ENCODE results near the gene MACROD2.

Gene MACROD2

DNA sequence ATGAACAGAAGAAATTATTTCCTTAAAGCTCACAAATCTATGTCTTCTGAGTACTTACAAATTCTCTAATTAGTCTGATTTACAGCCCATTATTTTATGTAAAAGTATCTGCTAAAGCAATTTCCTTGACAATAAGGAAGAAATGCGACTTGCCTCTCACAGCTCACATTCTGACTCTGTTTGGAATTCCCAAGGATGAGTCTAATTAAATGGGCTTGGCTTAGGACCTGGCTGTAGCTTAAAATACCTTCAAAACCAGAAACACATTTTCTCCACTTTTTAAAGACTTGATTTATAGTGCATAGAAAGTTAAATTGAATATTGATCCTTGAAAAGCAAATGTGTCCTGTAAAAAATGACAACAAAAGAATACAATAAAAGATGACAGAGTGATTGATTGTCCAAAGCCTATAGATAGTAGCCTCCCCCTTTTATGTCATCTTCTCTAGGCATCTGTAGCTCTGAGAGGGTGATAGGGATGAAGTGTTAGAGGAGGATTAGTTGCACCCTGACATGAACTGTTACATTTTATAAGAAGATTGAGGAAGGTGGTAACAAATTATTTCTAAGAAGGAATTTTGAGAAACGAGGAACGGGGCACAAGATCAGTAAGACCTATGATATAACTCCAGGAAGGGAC, 118.9 kb downstream of the MACROD2 start:
- Histone ChIP-seq H3K36me3 (ENCODE audit: control insufficient read depth in 2 of 2, insufficient read depth in 2 of 2, low read length in 2 of 2) (no peaks in the 10 kb centered on the region), H3K27ac (ENCODE audit: low read length) (no peak overlapping the region), H3K9ac (ENCODE audit: low read length in 2 of 2) (no peak overlapping the region), H3K9me3 (ENCODE audit: control insufficient read depth in 2 of 2, low read length in 2 of 2) (peaks cover 0 to 2% of the 10 kb centered on the region in 2 donors), H3K27me3 (ENCODE audit: control insufficient read depth in 1 of 2, insufficient read depth in 2 of 2, low read length in 2 of 2) (no peaks in the 10 kb centered on the region), H3K4me3 (ENCODE audit: low read length in 2 of 2) (no peak overlapping the region), H3K4me1 (ENCODE audit: control insufficient read depth, insufficient read depth, low read length) (no peaks in the 10 kb centered on the region)

DNA sequence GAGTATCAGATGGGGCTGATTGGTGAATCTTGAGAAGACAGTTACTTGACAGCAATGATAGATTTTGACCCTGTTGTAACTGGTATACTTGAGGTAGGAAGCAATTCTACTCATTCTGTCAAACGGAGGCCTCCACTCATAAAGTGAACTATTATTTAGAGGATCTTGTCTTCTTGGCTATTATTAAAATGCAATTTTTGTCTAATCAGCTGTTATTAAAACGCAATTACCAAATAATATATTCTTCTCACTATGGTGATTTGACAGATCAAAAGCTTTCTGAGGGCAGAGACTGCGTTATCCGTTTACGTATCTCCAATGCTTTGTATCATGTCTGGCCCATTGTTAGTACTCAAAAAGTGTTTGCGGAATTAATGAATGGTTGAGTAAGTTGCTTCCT, 120.7 kb downstream of the MACROD2 start:
- H3K27me3 ChIP-seq (ENCODE audit: control insufficient read depth in 1 of 2, insufficient read depth in 2 of 2, low read length in 2 of 2): no peaks in the 10 kb centered on the region
- H3K27ac ChIP-seq (ENCODE audit: low read length): no peak overlapping the region
- H3K4me1 ChIP-seq (ENCODE audit: control insufficient read depth, insufficient read depth, low read length): no peaks in the 10 kb centered on the region
- no peak overlapping the region for H3K9ac ChIP-seq (ENCODE audit: low read length in 2 of 2)
- no peaks in the 10 kb centered on the region for H3K36me3 ChIP-seq (ENCODE audit: control insufficient read depth in 2 of 2, insufficient read depth in 2 of 2, low read length in 2 of 2)
- H3K9me3 ChIP-seq (ENCODE audit: control insufficient read depth in 2 of 2, low read length in 2 of 2): no peaks in the 10 kb centered on the region
- H3K4me3 ChIP-seq (ENCODE audit: low read length in 2 of 2): no peak overlapping the region

DNA sequence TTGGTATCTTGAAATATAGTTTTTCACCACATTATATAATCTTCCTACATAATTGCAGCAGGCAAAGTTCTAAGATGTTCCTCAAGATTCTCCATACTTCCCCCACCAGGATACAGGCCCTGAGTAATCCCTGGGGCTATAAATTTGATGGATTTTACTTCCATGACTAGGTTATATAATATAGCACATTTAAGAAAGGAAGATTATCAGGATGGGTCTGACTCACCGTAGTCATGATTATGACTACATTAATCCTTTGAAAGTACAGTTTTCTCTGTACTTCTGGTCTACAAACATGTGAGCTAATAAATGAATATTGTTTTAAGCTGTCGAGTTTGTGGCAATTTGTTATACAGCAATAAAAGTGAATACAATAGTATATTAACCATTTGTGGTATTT, 122.5 kb downstream of the MACROD2 start:
- Histone ChIP-seq H3K9me3 (ENCODE audit: control insufficient read depth in 2 of 2, low read length in 2 of 2) (no peaks in the 10 kb centered on the region), H3K36me3 (ENCODE audit: control insufficient read depth in 2 of 2, insufficient read depth in 2 of 2, low read length in 2 of 2) (no peaks in the 10 kb centered on the region), H3K4me3 (ENCODE audit: low read length in 2 of 2) (no peak overlapping the region), H3K4me1 (ENCODE audit: control insufficient read depth, insufficient read depth, low read length) (no peaks in the 10 kb centered on the region), H3K9ac (ENCODE audit: low read length in 2 of 2) (no peak overlapping the region), H3K27me3 (ENCODE audit: control insufficient read depth in 1 of 2, insufficient read depth in 2 of 2, low read length in 2 of 2) (no peaks in the 10 kb centered on the region), H3K27ac (ENCODE audit: low read length) (no peak overlapping the region)

DNA sequence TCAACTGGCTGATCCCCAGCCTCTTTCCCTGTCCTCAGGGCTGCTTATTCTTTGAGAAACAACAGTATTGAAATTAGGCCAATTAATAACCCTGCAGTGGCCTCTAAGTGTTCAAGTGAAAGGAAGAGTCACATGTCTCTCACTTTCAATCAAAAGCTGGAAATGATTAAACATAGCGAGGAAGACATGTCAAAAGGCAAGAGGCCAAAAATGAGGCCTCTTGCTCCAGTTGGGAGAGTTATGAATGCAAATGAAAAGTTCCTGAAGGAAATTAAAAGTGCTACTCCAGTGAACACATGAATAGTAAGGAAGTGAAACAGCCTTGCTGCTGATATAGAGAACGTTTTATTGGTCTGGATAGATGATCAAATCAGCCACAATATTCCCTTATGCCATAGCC, 131.5 kb downstream of the MACROD2 start:
- no peak overlapping the region for H3K9ac ChIP-seq (ENCODE audit: low read length in 2 of 2)
- no peaks in the 10 kb centered on the region for H3K27me3 ChIP-seq (ENCODE audit: control insufficient read depth in 1 of 2, insufficient read depth in 2 of 2, low read length in 2 of 2)
- H3K4me3 ChIP-seq (ENCODE audit: low read length in 2 of 2): no peak overlapping the region
- H3K36me3 ChIP-seq (ENCODE audit: control insufficient read depth in 2 of 2, insufficient read depth in 2 of 2, low read length in 2 of 2): no peaks in the 10 kb centered on the region
- H3K9me3 ChIP-seq (ENCODE audit: control insufficient read depth in 2 of 2, low read length in 2 of 2): no peaks in the 10 kb centered on the region
- H3K4me1 ChIP-seq (ENCODE audit: control insufficient read depth, insufficient read depth, low read length): no peaks in the 10 kb centered on the region
- no peak overlapping the region for H3K27ac ChIP-seq (ENCODE audit: low read length)

DNA sequence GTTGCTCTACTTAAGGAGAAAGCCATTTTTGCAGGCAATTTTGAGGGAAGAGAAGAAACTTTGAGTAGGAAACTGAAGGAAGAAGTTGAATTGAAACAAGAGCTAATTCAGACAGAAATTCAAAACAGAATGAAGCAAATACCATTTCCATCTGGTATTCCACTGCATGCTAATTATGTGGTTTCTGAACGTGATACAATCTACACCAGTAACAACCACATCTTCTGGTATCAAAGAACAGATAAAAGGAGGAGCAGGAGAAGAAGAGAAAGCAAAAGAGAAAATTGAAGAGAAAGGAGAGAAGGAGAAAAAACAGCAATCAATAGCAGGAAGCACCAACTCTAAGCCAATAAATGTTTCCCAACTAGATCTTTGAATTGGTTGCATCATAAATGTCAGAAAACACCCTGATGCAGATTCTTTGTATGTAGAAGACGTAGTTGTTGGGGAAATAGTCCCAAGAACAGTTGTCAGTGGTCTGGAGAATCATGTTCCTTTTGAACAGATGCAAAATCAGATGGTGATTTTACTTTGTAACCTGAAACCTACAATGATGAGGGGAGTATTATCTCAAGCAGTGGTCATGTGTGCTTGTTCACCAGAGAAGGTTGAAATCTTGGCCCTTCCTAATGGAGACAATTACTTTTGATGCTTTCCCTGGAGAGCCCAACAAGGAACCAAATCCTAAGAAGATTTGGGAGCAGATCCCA, 132.4 kb downstream of the MACROD2 start:
- Histone ChIP-seq H3K9me3 (ENCODE audit: control insufficient read depth in 2 of 2, low read length in 2 of 2) (peaks cover 0 to 1% of the 10 kb centered on the region in 2 donors), H3K9ac (ENCODE audit: low read length in 2 of 2) (no peak overlapping the region), H3K27ac (ENCODE audit: low read length) (no peak overlapping the region), H3K36me3 (ENCODE audit: control insufficient read depth in 2 of 2, insufficient read depth in 2 of 2, low read length in 2 of 2) (no peaks in the 10 kb centered on the region), H3K4me1 (ENCODE audit: control insufficient read depth, insufficient read depth, low read length) (no peaks in the 10 kb centered on the region), H3K27me3 (ENCODE audit: control insufficient read depth in 1 of 2, insufficient read depth in 2 of 2, low read length in 2 of 2) (no peaks in the 10 kb centered on the region), H3K4me3 (ENCODE audit: low read length in 2 of 2) (no peak overlapping the region)

DNA sequence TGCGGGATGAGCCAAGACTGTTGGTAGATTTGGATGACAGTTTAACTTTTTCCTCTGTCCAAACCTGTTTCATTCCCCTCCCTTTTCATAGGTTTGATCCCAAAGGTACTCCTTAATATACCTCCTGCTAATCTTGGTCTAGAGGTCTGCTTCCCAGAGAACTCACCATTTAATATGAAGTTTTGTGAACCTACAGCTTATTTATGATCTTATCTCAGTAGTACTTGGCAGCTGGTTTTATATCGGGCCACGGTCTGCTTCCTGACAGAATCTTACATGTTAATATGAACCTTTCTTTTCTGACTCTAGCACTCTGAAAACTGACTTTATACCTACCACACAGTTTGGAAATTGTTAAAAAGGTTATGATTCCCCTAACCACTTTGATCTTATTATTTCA, 138.7 kb downstream of the MACROD2 start:
- no peak overlapping the region for H3K27ac ChIP-seq (ENCODE audit: low read length)
- no peak overlapping the region for H3K4me3 ChIP-seq (ENCODE audit: low read length in 2 of 2)
- H3K4me1 ChIP-seq (ENCODE audit: control insufficient read depth, insufficient read depth, low read length): no peaks in the 10 kb centered on the region
- H3K36me3 ChIP-seq (ENCODE audit: control insufficient read depth in 2 of 2, insufficient read depth in 2 of 2, low read length in 2 of 2): no peaks in the 10 kb centered on the region
- no peak overlapping the region for H3K9ac ChIP-seq (ENCODE audit: low read length in 2 of 2)
- peaks cover 0 to 4% of the 10 kb centered on the region in 2 donors for H3K9me3 ChIP-seq (ENCODE audit: control insufficient read depth in 2 of 2, low read length in 2 of 2)
- H3K27me3 ChIP-seq (ENCODE audit: control insufficient read depth in 1 of 2, insufficient read depth in 2 of 2, low read length in 2 of 2): no peaks in the 10 kb centered on the region

DNA sequence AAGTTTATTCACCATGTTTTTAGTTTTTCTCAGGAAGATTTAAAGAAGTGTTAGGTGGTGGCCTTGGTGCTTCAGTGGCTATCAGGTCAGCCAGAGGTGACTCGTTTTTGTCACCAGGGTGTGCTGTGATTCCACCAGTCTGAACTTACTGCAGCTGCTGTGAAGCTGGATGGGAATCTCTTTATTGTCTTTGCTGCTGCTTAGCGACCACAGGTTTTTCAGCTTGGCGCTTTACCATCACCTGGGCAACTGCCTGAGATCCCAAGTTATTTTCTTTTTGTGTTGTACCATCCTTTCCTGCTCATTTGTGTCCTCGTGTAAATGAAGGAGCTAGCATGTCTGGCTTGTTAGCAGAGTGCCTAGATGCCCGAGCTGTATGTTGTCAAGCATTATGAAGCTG, 146.9 kb downstream of the MACROD2 start:
- Histone ChIP-seq H3K4me3 (ENCODE audit: low read length in 2 of 2) (no peak overlapping the region), H3K4me1 (ENCODE audit: control insufficient read depth, insufficient read depth, low read length) (peaks cover 3% of the 10 kb centered on the region), H3K9me3 (ENCODE audit: control insufficient read depth in 2 of 2, low read length in 2 of 2) (no peaks in the 10 kb centered on the region), H3K36me3 (ENCODE audit: control insufficient read depth in 2 of 2, insufficient read depth in 2 of 2, low read length in 2 of 2) (no peaks in the 10 kb centered on the region), H3K27me3 (ENCODE audit: control insufficient read depth in 1 of 2, insufficient read depth in 2 of 2, low read length in 2 of 2) (no peaks in the 10 kb centered on the region), H3K27ac (ENCODE audit: low read length) (no peak overlapping the region), H3K9ac (ENCODE audit: low read length in 2 of 2) (no peak overlapping the region)

DNA sequence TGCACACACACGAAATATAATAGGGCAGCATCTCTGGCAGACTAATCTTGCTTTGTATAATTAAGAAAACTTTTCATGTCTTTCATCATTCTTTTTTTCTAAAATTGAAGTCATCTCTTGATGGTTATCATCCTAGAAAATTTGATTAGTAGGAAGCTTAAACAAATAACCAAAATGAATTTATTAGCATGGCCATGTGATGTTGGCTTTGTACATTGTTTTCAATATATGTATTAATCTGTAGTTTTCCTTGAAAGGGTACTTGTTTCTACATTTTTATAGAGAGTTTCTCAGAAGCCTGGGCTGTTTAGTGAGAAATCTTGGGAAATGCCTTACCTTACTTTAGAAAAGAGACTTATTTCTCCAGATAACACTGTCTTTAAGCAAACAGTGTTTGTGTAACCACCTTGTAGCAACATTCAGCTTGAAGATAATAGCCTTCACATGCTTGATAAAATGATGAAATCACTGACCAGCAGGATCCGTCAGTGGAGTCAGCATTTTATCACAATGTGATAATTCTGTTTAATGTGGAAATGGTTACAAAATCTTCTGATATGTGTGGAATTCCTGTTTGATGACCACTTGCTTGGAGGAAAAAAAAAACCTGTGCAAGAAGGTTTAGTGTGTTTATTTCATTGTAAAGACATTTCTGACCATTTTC, 147.8 kb downstream of the MACROD2 start:
- Histone ChIP-seq H3K27ac (ENCODE audit: low read length) (no peak overlapping the region), H3K27me3 (ENCODE audit: control insufficient read depth in 1 of 2, insufficient read depth in 2 of 2, low read length in 2 of 2) (no peaks in the 10 kb centered on the region), H3K9me3 (ENCODE audit: control insufficient read depth in 2 of 2, low read length in 2 of 2) (no peaks in the 10 kb centered on the region)

DNA sequence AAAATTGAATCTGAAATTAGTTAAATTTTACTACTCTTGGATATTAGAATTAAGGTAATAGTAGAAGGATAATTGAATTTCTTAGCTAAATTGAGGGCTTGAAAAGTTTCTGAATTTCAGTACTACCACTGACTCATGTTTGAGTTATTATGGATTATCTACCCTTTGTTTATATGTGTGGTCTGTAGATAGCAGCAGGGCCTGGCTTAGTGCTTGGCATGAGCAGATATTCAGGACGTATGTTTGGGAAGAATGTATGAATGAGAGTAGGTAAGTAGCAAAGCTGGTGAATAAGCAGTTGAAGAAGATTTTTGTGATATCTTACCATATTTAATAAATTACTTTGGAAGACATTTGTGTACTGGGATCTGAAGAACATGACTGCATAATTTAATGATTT, 152.7 kb downstream of the MACROD2 start:
- H3K9ac ChIP-seq (ENCODE audit: low read length in 2 of 2): no peak overlapping the region
- H3K4me3 ChIP-seq (ENCODE audit: low read length in 2 of 2): no peak overlapping the region
- no peaks in the 10 kb centered on the region for H3K4me1 ChIP-seq (ENCODE audit: control insufficient read depth, insufficient read depth, low read length)
- H3K27me3 ChIP-seq (ENCODE audit: control insufficient read depth in 1 of 2, insufficient read depth in 2 of 2, low read length in 2 of 2): no peaks in the 10 kb centered on the region
- no peak overlapping the region for H3K27ac ChIP-seq (ENCODE audit: low read length)
- no peaks in the 10 kb centered on the region for H3K9me3 ChIP-seq (ENCODE audit: control insufficient read depth in 2 of 2, low read length in 2 of 2)
- H3K36me3 ChIP-seq (ENCODE audit: control insufficient read depth in 2 of 2, insufficient read depth in 2 of 2, low read length in 2 of 2): no peaks in the 10 kb centered on the region

More for the DNA sequence above, 147.8 kb downstream of the MACROD2 start:
- no peak overlapping the region for H3K9ac ChIP-seq (ENCODE audit: low read length in 2 of 2)
- no peaks in the 10 kb centered on the region for H3K36me3 ChIP-seq (ENCODE audit: control insufficient read depth in 2 of 2, insufficient read depth in 2 of 2, low read length in 2 of 2)
- peaks cover 3% of the 10 kb centered on the region for H3K4me1 ChIP-seq (ENCODE audit: control insufficient read depth, insufficient read depth, low read length)
- no peak overlapping the region for H3K4me3 ChIP-seq (ENCODE audit: low read length in 2 of 2)

DNA sequence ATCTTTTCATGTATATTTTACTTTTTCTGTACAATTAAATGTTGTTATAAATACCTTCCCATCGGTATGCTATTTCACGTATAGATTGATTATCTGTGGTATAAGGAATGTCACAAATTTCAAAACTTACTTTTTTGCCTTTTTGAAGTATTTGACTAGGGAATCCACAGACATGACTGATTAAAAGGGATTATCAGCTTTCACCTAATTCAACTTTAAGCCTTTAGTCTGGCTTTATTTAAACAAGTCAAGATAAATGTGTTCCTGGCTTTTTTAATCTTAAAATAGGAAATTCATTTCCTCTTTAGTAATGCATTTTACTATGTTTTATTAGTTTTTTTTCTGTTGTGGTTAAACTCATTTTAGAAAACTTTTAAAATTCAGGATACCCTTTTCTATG, 160.0 kb downstream of the MACROD2 start:
- Histone ChIP-seq H3K9me3 (ENCODE audit: control insufficient read depth in 2 of 2, low read length in 2 of 2) (no peaks in the 10 kb centered on the region), H3K36me3 (ENCODE audit: control insufficient read depth in 2 of 2, insufficient read depth in 2 of 2, low read length in 2 of 2) (no peaks in the 10 kb centered on the region), H3K27me3 (ENCODE audit: control insufficient read depth in 1 of 2, insufficient read depth in 2 of 2, low read length in 2 of 2) (no peaks in the 10 kb centered on the region), H3K4me3 (ENCODE audit: low read length in 2 of 2) (no peak overlapping the region), H3K4me1 (ENCODE audit: control insufficient read depth, insufficient read depth, low read length) (no peaks in the 10 kb centered on the region), H3K9ac (ENCODE audit: low read length in 2 of 2) (no peak overlapping the region), H3K27ac (ENCODE audit: low read length) (no peak overlapping the region)

DNA sequence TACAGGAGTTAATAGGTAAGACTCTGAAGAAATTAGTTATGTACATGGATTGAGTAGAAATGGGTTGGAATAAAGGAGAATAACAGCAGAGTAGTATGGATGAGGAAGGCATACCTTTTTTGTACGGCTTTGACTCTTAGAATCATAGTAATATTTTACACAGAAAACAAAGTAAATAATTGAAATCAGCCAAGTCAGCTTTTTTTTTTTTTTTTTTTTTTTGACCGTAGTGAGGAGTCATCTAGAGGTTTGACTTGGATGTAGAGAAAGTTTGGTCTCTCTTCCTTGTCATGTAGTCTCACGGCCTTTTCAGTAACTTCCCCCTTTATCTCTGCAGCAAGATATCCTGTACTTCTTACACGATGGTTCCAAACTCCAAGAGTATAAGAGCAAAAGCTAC, 183.2 kb downstream of the MACROD2 start:
- Histone ChIP-seq H3K9ac (ENCODE audit: low read length in 2 of 2) (no peak overlapping the region), H3K4me1 (ENCODE audit: control insufficient read depth, insufficient read depth, low read length) (no peaks in the 10 kb centered on the region), H3K9me3 (ENCODE audit: control insufficient read depth in 2 of 2, low read length in 2 of 2) (peaks cover 12 to 15% of the 10 kb centered on the region in 2 donors), H3K4me3 (ENCODE audit: low read length in 2 of 2) (no peak overlapping the region), H3K27me3 (ENCODE audit: control insufficient read depth in 1 of 2, insufficient read depth in 2 of 2, low read length in 2 of 2) (no peaks in the 10 kb centered on the region), H3K36me3 (ENCODE audit: control insufficient read depth in 2 of 2, insufficient read depth in 2 of 2, low read length in 2 of 2) (no peaks in the 10 kb centered on the region), H3K27ac (ENCODE audit: low read length) (no peak overlapping the region)
